ENCODE data around the gene GNB4.

- TF ChIP-seq POLR2AphosphoS5 (IDR thresholded peaks at IDR 0.05), result no peak
- no peak for TF ChIP-seq CTCF (IDR thresholded peaks at IDR 0.05)
These were observed 102.8 kb downstream of the GNB4 start for GRCh38 chr3:179348325-179349013.
